MM.1S (cell line): ENCODE data around the gene EFTUD2.

Experiments used
- CTCF ChIP-seq: fragments of 300-600 bp; sonication (generic); IDR thresholded peaks from 2 replicates; pipeline ENCODE4 v1.5.1; 2016; ENCODE audit warnings: antibody characterized with exemption, low read length, mixed read lengths
- EZH2phosphoT487 ChIP-seq: fragments of 300-600 bp; sonication (generic); IDR thresholded peaks from 2 replicates; pipeline ENCODE4 v1.6.1; 2018; ENCODE audit warnings: antibody characterized with exemption, low read length

DNA sequence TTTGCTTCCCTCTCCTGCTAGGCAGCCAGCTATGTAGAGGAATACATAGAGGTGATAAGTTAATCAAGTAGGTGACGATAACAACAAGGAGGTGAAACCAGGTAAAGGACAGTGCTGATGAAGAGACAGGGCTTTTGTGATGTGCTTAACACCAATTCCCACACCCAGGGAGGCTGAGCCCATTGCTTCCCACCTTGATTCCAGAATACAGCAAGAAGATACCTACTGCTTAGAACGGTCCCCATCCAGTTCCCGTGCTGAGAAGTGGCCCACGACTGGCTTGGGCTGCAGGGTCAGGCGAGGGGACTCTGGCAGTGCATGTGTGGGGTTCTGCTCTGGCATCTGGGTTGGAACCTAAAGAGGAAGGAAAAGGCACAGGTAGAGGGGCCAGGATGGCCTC is 32.1 kb upstream of the EFTUD2 start:
- TF ChIP-seq CTCF (no peak), EZH2phosphoT487 (no peak)
